HG03139 (cell line): ENCODE results near the gene B3GNT2.
"Not testable (repeated sequence)": the region's sequence is repeated elsewhere in the genome, so short reads cannot be mapped to it uniquely, and the experiment has no call there.

Experiments
- ATAC-seq: cut with Tn5 transposase; IDR thresholded peaks from one replicate; pipeline ENCODE4 v1.9.1; 2021; ENCODE audit not compliant: unreplicated experiment

The B3GNT2 gene

DNA sequence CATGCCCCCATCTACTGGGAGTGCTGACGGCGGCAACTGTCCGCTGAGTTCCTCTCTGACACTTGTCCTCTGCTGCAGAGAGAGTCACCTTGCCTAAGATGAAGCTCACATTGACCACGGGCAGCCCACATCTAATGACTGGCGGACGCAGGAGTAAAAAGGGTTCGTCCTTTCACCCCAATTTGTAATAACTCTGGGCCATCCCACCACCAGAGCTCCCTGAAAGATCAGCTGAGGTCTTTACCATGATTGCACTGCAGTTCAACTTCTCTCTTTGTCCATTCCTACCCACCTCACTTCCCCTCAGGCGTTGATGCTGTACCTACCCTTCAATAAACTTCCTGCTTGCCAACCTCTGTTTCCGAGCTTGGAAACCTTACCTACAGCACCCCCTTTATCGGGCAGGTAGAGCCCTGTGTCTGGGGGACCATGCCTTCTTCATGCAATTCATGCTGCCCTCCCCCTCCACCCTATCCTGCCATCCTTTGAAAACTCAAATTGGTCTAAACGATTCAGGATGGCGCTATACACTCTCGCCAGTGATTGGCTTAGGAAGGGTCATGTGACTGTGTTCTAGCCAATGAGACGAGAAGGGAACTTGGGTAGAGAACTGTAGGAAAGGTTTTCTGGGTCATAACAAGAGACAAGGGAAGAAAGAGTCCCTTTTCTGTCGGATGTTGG, 10.3 kb upstream of the B3GNT2 start:
- ATAC-seq: no peak

DNA sequence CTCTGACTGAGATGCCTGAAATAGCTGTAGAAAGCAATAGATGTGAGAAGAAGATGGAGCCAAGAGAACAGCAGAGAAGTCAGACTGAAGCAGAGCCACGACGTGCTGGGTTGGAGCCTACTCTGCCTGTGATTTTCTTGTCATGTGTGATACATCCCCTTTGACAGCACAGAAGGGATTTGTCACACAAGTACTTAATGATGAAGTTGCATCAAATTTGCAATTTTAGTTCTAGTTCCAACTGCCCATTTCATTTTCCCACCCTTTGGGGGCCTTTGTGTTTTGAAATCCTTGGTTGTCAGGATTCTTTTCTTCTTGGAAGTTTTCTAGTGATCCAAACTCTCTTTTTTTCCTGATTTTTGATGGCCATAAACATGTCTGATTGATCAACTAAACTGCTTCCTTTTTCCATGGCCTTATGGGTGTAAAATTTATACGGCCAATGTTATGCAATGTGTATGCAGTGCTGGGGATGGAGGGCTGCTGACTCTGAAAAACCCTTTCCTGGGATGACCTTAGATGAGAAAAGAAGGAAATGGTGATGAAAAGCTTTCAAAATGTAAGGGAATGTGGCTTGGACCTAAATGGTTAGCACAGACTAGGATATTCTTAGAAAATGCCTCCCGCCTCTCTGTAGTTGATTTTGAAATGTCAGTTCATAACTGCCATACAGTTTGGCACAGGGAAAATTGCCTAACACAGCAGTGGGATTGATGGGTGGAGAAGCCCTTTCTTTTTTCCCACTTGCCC, 9.6 kb upstream of the B3GNT2 start:
- ATAC-seq: no peak

DNA sequence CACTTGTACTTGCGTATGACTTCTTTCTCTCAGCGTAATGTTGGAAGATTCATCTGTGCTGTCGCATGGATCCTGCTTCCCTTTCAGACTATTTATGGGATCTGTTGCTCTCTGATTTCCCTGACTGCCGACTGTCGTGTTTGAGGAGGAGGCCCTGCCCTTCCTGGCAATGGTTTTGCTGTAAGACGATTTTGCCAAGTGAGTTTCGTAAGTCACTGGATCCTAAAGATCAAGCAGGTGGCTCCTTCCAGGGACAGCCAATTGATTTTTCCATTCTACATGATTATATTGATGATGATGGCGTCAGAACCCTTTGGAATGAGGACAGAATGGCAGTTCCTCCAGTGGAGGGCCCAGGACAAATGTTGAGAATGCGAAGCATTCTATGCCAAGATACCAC, 8.7 kb upstream of the B3GNT2 start:
- ATAC-seq: no peak

DNA sequence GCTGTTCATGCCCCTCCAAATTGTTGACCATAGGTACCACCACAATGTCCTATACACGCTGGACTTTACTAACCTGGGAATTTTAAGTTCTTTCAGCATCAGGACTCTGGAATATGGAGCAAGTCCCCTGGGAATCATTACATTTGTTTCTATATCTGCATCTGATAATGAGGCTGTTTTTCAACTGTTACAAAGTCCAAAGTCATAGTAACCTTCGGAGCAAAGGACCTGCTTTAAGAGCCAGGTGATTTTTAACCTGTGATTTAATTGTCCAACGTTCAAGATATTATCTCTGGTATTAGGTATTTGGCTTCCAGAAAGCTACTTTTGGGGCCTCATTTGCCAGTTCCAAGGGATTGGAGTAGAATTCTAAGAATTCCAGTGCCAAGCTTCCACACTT, 7.5 kb upstream of the B3GNT2 start:
- ATAC-seq: no peak

DNA sequence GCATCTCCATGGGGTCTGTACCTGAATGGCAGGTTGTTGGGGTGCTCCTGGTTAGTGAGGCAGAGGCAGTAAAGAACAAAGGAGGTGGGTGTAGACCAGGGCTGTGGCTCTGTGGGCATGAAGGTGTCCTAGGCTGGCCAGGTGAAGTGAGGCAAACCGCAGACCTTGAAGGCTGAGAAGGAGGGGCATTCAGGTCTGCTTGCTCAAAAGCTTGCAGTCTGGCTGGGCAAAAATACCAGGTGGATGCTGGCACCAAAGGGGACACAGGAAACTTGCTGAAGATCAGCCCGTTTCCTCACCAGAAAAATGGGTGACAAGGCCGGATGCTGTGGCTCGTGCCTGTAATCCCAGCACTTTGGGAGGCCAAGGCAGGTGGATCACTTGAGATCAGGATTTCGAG, 6.7 kb upstream of the B3GNT2 start:
- no peak for ATAC-seq

DNA sequence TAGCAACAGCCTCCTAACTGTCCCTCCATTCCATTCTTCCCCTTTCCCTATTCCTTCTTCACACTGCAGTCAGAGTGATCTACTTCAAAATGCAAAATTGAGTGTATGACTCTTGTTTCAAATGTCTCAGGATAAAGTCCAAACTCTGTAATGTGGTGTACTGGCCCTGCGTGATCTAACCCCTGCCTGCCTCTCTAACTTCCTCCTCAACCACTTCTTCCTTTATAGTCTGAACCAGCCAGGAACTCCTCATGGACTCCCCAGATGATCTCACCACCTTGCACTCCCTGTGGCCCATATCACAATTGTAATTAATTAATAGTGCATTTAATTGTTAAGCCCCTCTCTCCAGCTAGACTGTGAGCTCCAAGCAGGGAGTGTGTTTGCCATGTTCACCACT, 3.1 kb upstream of the B3GNT2 start:
- no peak for ATAC-seq

DNA sequence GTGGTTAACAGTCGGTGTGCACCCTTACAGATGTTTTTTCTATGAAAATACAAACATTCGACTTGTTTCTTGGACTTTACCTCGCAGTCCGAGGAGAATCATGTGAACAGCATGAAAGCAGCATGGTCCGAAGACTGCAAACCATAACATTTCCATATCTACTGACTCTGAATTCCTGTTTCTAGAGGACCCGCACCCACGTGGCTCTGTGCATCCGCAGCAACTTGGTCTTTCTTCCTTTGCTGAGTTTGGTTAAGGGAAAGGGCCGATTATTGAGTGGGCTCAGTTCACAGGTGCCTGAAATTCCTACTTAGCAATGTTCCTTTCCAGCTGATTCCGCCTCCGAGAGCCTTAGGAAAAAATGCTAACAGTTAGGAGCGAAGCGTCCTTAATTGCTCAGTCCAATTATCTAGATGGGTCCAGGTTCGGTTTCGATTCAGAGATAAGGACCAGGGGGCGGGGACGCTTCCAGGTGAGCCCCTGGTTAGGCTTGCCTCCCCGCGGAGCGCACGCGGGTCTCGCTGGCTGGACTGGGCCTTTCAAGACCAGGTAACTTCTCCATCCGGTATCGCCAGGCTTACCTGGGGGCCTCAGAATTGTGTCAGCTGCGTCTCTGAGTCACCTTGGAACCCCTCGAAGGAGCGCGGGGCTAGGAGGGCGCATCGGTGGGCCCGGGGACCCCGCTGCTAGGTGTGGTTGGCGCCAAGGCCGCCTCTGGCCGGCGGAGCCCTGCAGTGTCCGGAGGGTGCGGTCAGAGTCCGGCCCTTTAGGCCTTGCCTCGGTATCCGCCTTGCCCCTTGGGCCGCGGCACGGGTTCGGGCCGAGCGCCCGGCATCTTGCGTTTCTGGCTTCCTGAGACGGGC, 1.1 kb upstream of the B3GNT2 start:
- ATAC-seq: no peak

DNA sequence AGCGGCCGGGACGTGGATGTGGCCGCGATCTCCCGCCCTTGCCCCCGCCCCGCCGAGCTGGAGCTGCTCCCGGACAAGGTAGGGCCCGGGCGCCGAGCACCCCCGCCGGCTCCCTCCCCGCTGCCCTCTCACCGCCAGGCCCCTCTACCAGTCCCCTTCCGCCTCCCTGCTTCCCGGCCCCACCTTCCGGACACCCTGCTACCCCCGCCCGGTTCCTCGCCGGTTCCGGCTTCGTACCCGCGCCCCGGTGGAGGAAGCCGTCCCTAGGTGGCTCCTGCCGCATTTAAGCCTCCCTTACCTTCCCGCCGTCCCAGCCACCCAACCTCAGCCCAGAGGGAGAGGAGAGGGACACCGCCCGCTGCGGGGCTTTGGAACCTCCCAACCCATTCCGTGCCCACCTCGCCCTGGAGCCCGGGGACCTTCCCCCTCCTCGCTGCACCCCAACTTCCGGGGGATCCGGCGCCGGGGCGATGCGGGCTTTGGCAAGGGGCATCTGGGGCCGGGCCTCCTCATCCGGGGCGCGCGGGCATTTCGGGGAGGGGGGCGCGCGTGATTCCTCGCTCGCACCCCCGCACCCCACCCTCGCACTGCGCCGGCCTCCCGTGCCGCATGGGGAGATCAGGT, 475 bp downstream of the B3GNT2 start:
- ATAC-seq: peak; percentile 25

DNA sequence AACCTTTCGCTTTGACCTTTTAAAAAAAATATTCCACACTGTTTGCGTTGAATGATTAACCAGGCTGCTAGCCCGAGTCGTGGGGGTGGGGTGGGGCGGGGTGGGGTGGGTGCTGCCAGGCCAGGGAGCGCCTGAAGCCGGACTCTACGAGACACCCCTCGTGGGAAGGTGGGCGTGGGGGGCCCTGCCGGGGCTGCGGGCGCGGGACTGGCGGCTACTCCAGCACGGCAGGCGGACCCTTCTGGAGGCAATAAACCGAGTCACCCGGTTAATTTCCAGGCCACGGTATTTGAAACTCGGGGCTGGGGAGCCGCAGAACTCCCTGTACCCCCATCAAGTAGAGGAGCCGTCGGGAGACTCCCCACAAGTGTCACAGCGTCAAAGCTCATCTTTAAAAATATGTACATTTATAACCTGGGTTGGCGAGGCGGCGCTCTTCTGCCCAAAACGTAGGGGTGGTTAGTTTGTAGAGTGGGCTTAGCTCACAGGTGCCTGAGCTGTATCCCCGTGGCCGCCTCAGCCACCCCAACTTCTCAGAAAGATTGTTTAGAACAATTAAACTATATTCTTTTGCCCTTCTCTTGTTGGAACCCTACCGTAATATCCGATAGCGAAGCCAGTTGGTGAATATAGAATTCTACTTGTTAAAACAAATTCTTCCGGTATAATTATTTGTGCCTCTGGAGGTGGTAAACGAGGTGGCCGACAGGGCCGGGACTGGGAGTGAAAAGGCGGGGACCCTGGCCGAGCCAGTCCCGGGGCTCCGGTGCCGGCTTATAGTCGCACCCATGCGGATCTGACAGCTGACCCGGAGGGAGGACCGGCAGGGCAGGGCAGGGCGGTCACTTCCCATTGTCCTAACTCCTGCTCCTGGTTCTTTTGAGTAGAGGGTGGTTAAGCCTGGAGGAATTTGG, 1.4 kb downstream of the B3GNT2 start:
- no peak for ATAC-seq

DNA sequence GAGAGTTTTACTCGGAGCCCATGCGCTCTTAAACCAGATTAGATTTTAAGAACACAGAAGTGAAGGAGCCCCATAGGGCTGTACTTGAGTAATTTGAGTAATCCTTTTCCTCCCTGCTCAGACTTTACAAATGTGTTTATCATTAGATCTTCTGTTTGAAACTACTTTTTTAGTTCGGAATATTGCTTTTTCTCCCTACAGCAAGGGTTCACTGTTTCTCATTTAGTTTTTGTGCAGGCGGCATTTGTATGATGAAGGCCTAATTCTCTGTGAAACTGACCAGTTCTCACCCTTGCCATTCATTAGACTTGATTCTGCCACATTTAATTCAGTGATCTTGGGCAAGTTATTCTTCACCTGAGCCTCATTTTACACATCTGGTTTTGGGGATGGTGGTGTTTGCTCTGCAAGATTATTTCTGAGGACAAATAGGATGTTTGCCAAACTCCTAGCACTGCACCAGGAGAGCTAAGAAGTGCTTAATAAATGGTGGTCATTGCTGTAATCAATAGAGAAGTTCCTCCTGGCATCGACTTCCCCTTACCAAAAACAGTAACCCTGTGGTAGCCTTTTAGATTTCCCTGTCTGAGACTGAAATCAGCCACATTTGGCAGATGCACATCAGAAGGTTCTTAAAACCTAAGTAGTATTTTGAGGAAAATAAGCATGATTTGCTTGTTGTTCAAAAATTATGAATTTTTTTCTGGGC, 2.2 kb downstream of the B3GNT2 start:
- no peak for ATAC-seq

DNA sequence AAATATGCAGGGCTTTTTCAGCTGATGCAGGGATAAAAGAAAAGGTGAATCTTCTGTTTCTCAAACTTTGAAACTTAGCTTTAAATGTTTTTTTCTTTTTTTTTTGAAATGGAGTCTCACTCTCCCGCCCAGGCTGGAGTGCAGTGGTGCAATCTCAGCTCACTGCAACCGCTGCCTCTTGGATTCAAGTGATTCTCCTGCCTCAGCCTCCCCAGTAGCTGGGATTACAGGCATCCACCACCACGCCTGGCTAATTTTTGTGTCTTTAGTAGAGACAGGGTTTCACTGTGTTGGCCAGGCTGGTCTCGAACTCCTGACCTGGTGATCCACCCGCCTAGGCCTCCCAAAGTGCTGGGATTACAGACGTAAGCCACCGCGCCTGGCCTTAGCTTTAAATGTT, 2.9 kb downstream of the B3GNT2 start:
- ATAC-seq: not testable (repeated sequence)

DNA sequence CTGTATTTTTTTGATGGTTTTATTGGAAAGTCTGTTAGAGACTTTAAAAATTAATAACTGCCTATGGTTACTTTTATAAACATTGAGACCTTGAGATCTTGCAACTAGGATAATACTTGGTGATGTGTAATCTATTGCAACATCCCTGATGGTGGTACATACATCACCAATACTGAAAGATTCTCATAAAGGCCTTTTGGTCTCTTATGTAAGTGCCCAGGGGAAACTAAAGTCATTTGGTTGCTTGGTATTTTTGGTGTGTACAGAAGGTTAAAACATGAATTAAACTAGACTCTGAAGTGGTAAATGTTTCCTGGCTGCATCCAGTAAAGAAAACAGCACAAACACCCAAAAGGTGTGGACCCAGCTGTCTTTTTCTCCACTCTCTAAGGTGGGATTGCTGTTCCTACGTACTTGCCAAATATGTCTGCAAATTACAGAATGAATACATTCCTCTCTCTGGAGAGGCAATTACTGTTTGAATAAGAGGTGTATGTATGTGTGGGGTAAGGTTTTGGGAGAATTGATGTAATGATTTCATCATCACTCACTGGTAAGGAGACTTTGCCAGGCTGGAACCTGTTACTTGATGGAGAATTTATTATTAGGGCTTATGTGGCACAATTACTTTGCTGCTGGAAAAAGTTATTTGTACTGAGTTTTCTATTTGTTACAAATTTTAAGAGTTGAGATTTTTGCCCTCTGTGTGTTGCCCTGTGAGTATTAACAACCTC, 3.6 kb downstream of the B3GNT2 start:
- ATAC-seq: no peak

DNA sequence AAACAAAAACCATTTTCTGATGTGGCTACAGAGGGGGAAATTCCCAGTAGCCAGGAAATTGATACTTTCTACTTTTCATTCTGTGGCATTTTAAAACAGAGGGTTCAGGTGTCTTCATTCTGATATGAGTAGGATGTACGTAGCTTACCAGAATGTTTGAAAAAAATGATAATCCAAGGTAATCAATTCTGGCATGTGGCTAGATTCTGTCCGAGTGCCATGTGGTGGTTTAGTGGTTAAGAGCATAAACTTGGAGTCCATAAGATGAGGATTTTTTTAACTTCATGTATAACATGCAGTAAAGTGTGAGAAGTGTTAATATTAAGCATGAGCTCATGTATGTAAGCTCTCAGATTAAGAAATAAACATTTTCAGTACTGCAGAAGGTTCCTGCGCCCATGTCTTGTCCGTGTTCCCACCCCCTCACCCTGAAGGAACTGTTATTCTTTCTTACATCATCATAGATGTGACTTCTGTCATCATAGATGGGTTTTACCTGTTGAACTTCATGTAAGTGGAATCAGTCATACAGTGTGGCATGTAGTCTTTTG, 4.5 kb downstream of the B3GNT2 start:
- no peak for ATAC-seq

DNA sequence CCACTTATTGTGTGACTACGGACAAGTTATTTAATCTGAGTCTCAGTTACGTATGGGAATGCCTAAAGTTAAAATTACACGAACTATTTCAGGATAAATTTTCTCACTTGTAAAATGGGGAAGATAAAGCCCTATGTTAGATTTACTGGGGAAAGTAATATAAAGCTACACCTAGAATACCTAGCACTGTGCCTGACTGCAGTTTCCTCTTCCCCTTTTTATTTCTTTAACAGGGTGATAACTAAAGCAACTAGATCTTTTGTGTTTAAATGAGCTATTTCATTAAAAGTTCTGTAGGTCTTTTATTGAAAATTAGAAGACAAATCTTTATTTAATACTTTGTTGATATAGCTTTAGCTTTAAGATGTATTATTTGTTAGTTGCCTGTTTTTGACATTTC, 5.0 kb downstream of the B3GNT2 start:
- no peak for ATAC-seq

DNA sequence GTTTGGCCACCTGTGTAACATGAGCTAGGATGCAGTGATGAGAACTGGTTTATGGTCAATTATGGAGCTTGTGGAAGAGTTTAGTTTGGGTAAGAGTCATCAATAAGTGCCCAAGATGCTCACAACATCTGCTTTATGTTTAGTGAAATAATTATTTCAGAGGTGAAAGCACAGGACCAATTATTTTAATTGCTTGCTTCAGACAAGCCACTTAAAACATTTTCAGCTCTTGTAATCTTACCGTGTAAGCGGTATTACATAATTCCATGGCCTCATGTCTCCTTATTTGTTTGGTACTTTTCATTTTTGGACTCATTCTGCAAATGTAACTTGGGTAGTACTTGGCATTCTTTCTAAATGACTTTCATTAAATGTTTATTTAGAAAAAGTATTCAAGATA, 5.4 kb downstream of the B3GNT2 start:
- no peak for ATAC-seq

DNA sequence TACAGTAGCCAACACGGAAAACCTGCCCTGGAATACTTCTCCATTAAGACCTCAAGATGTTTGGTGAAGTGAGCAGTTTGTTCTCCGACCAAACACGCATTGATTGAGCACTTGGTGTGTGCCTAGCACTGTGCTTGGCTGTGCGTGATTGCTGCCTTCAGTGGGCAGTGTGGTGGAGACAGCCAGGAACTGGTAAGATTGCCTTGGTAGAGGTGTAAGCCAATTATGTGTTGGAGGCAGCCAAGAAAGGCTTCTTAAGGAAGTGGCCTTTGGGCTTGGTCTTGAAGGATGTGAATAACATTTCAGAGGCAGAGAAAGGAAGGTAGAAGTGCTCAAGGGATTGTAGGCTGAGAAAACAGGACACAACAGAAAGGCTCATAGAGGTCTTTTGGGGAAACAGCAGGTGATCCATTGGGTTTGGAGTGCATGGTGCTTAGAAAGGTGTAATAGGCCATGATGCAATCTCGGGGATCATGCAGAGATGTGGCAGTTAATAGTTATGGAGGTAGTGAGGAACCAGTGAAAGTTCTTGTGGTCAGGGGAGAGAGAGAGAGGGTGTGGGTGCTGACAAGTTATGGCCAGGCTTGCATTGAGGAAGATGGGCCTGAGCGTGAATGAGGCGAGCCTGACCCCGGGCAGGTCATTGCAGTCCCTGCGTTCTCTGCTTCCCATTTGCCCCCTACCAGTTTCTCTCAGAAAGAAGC, 6.3 kb downstream of the B3GNT2 start:
- ATAC-seq: no peak

DNA sequence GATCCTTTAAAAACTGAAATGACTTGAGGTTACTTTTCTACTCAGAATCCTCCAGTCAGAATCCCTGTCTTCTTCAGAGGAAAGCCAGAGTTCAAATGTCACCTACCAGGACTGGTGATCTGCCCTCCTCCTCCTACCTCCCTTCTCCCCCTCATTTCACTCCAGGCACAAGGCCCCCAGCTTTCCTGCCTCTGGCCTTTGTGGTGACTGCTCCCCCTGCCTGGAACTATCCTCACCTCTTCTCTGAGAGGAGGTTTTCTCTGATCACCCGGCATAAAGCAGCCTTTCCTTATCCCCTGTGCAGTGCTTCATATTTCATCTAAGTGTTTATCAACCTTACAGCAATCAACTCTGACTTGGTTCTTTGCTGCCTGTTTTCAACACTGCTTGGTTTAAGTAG, 6.8 kb downstream of the B3GNT2 start:
- no peak for ATAC-seq

DNA sequence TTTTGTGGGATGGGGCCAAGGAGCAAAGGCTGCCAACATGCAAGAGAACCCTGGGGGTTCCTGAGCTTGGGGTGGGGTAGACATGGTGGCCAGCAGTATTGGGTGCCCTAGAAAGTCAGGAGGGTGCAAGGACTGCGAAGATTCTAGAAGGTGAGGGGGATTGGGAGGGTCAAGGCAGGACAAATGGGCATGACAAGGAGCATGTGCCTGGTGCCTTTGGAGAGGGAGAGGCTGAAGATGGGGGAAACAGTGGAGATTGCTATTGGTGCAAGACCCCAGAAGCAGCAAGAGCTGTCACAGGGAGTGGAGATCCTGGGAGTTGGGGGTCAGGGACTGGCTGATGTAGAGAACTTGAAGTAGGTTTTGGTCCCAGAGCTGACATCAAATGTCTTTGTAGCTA, 7.5 kb downstream of the B3GNT2 start:
- no peak for ATAC-seq
